VCaP (cell line): ENCODE measurements around the gene NTRK1.

ENCODE experiments used
- H3K27ac ChIP-seq: fragments of 450-650 bp; 2 replicates; pipeline ENCODE4 v1.5.1; 2017
- TF ChIP-seq, protein P1 (sequence below): fragments of 450-650 bp; conservative IDR thresholded peaks from 2 replicates; pipeline ENCODE4 v1.5.1; 2017; ENCODE audit warnings: mild to moderate bottlenecking, moderate library complexity

Gene NTRK1

GRCh38 chr1:156858959-156859522 lies 1.6 kb upstream of the NTRK1 start, which contains the start of gene INSRR:
Gene INSRR (minus strand): TSS chr1:156859117. CDS start chr1:156858621, 496 bp downstream.
- TF ChIP-seq, protein P1, sequence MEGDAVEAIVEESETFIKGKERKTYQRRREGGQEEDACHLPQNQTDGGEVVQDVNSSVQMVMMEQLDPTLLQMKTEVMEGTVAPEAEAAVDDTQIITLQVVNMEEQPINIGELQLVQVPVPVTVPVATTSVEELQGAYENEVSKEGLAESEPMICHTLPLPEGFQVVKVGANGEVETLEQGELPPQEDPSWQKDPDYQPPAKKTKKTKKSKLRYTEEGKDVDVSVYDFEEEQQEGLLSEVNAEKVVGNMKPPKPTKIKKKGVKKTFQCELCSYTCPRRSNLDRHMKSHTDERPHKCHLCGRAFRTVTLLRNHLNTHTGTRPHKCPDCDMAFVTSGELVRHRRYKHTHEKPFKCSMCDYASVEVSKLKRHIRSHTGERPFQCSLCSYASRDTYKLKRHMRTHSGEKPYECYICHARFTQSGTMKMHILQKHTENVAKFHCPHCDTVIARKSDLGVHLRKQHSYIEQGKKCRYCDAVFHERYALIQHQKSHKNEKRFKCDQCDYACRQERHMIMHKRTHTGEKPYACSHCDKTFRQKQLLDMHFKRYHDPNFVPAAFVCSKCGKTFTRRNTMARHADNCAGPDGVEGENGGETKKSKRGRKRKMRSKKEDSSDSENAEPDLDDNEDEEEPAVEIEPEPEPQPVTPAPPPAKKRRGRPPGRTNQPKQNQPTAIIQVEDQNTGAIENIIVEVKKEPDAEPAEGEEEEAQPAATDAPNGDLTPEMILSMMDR, result no peak
- no peak within 1 kb of the TSS; the same call in 1 of the 2 replicates for H3K27ac ChIP-seq

DNA sequence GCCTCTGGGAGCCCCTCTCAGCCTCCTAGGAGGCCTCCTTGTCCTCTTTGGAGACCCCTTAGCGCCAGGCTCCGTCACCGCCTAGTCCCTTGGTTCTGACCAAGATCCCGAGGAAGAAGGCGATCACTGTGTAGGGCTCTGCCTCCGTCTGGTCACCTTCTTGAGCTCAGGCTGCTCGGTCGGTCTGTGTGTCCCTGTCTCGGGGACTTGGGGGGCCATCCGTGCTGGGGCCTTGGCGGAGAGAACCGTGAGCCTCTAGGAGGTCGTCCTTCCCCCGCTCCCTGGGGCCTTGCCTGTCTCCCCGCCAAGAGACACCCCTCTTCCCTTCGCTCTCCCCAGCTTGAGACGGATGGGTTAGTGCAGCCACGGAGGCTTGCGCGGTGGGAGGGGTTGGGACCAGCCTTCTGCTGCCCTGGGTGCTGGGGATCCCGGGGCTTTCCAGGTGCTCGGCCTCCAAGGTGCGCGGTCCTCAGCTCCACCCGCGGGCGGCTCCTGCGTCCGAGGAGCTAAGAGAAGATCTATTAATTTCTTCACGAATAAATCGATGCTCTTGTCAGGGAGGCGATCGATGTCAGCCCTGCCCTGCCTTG lies 1.0 kb upstream of the NTRK1 start:
- H3K27ac ChIP-seq, result no peak overlapping the region; the same call in 1 of the 2 replicates
- TF ChIP-seq, protein P1, result no peak

- TF ChIP-seq, protein P1, result peak; percentile 93
- H3K27ac ChIP-seq, result no peak overlapping the region
Observed at GRCh38 chr1:156860113-156860627, 495 bp upstream of the NTRK1 start.

DNA sequence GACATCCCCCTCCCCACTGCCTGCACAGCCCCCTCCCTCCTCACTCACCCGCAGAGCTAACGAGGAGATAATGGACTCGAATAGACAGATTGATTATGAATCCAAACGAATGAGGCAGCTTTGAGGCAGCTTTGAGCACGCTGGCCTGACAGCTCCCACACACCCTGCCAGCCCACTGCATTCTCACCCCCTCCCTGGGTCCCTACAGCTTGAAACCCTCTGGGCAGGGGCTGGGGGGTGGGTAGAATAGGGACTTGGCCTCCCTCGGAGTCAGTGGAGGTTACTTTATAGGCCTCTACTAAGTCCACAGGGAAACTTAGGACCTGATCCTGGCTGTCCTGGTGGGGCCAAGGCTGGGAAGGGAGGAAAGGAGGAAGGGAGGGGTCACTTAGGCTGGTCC lies 1.9 kb downstream of the NTRK1 start:
- no peak overlapping the region for H3K27ac ChIP-seq
- TF ChIP-seq, protein P1, result no peak

DNA sequence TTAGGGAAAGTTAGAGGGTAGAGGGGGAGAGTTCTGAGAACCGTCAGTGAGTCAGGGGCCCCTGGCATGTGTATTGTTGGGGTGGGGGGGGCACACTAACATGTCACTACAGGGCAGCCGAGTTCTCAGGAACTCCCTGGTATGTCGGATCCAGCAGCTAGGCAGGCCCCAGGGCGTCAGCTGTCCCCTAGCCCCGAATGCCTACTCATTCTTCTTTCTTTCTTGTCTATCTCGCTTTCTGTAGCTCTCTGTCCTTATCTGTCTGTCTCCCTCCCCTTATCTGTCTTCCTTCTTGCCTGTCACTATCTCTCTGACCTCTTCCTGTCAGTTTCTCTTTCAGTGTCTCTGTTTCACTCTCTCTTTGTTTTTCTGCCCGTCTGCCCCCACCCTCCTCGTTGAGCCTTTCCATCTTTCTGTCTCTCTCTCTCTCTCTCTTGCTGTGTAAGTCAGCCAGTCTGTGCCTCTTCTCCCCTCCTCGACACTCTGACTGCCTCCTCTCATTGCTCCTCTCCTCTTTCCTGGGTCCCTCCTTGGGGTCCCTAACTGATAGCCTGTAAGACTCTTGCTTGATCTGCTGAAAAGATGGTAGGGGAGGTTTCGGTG lies 2.4 kb downstream of the NTRK1 start:
- TF ChIP-seq, protein P1, result no peak
- H3K27ac ChIP-seq, result no peak overlapping the region

- no peak overlapping the region for H3K27ac ChIP-seq
- TF ChIP-seq, protein P1, result no peak
Observed at GRCh38 chr1:156863631-156864030, 3.0 kb downstream of the NTRK1 start.

DNA sequence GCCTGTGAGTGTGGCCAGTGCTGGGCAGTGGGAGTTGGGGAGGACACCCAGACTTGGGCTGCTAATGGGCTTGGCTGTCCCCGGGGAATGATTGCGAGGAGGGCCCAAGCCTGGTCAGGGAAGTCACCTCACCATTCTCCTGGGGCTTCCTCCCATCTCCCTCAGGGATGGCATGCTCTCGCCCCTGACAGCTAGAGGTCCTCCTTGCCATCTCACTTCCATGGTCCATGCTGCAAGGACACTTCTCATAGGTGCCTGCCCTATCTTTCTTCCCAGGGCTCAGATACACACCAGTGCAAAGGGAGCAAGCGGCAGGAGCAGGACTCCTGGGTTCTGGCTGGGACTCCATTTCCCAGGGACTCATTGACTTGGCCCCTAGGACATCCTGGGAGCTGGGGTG lies 4.1 kb downstream of the NTRK1 start:
- TF ChIP-seq, protein P1, result no peak
- H3K27ac ChIP-seq, result no peak overlapping the region
